HG03439 (cell line): ENCODE data around the gene B4GALNT2.
"Not testable (repeated sequence)": the region's sequence is repeated elsewhere in the genome, so short reads cannot be mapped to it uniquely, and the experiment has no call there.

Experiments
- ATAC-seq: cut with Tn5 transposase; IDR thresholded peaks from one replicate; pipeline ENCODE4 v1.9.1; 2021; ENCODE audit warnings: mild to moderate bottlenecking, moderate library complexity; ENCODE audit not compliant: unreplicated experiment

B4GALNT2 gene, protein sequence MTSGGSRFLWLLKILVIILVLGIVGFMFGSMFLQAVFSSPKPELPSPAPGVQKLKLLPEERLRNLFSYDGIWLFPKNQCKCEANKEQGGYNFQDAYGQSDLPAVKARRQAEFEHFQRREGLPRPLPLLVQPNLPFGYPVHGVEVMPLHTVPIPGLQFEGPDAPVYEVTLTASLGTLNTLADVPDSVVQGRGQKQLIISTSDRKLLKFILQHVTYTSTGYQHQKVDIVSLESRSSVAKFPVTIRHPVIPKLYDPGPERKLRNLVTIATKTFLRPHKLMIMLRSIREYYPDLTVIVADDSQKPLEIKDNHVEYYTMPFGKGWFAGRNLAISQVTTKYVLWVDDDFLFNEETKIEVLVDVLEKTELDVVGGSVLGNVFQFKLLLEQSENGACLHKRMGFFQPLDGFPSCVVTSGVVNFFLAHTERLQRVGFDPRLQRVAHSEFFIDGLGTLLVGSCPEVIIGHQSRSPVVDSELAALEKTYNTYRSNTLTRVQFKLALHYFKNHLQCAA

DNA sequence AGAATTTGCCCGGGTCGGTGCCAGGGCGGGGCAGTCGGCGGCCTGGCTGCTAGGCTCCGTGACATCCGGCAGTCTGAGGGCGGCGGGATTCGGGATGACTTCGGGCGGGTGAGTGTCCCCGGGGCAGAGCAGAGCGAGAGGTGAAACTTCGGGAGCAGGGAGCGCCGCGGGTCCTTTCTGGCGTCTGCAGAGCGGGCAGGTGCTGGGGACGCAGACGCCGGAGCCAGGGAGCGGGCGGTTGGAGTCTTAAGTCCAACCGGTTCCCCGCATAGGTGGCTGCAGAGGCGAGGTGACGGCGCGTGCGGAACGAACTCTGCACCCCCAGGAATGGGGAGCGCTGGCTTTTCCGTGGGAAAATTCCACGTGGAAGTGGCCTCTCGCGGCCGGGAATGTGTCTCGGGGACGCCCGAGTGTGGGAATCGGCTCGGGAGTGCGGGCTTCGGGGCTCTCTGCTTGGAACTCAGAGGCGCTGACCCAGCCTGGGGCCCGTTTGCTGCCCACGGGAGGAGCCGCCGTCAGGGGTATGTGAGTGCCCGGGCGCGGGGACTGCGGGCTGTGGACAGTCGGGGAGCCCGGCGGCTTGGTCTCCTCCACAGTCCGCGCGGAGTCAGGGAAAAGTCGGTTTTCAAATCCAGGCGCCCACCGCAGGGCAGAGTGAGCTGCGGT lies at the start of gene B4GALNT2:
B4GALNT2 (plus strand) TSS at position 71 of the 666 bp plus-strand sequence; CDS start at position 95, 24 bp downstream.
- ATAC-seq, result no peak

DNA sequence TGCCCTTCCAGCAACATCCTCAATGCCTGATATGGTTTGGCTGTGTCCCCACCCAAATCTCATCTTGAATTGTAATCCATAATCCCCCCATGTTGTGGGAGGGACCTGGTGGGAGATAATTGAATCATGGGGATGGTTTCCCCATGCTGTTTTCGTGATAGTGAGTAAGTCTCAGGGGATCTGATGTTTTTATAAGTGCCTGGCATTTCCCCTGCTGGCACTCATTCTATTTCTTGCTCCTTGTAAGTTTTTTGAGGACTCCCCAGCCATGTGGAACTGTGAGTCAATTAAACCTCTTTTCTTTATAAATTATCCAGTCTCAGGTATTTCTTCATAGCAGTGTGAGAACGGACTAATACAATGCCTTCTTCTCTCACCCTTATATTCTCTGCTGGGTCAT lies 47.5 kb upstream of the B4GALNT2 start:
- not testable (repeated sequence) for ATAC-seq

DNA sequence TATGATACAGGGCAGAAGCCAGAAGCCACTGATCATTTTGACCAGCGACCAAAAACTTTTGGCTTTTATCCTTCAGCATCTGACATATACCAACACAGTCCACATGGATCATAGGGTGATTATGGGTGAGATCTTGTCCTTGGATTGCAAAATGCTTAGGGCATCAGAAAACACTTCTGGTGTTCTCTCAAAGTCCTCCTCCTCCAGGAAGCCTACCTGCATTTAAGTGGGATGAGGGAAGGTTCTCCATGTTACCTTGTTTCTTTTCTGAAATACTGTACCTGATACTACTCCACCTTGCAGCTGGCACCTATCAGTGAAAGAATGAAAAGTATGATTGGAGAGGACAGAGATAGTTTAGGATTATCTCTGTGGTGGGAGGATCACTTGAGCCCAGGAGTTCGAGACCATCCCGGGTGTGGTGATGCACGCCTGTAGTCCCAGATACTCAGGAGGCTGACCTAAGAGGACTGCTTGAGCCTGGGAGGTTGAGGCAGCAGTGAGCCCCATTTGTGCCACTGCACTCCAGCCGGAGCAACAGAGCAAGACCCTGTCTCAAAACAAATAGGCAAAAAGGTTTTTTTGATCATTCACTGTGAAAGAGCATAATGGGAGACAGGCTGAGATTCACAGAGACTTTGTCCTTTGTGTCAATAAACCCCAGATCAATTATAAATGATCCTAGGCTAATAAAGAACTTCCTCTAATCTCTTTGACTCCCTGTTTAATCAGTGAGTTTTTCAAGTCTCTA lies 46.8 kb upstream of the B4GALNT2 start:
- no peak for ATAC-seq

DNA sequence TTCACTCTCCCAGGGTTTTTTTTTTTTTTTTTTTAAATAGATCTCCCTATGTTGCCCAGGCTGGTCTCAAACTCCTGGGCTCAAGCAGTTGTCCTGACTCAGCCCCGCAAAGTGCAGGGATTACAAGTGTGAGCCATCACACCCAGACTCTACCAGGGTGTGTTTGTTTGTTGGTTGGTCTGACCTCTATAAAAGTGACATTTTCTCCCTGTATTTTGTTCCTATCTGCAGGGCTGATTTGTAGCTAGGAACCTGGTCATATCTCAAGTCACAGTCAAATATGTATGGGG lies 46.3 kb upstream of the B4GALNT2 start:
- no peak for ATAC-seq

GRCh38 chr17:49086649-49087048 lies 45.9 kb upstream of the B4GALNT2 start:
- ATAC-seq, result no peak

DNA sequence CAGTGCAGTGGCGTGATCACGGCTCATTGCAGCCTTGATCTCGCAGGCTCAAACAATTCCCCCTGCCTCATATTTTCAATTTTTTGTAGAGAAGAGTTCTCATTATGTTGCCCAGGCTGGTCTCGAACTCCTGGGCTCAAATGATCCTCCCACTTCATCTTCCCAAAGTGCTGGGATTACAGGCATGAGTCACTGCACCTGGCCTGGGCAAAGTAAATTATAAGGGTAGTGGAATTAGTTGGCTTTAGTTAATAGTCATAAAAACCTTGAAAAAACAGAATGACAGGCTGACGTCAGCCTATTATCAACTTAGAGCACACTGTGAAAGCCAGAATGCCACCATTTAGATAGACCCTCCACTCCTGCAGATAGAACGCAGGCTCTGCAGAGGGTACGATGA lies 43.5 kb upstream of the B4GALNT2 start:
- ATAC-seq, result no peak

DNA sequence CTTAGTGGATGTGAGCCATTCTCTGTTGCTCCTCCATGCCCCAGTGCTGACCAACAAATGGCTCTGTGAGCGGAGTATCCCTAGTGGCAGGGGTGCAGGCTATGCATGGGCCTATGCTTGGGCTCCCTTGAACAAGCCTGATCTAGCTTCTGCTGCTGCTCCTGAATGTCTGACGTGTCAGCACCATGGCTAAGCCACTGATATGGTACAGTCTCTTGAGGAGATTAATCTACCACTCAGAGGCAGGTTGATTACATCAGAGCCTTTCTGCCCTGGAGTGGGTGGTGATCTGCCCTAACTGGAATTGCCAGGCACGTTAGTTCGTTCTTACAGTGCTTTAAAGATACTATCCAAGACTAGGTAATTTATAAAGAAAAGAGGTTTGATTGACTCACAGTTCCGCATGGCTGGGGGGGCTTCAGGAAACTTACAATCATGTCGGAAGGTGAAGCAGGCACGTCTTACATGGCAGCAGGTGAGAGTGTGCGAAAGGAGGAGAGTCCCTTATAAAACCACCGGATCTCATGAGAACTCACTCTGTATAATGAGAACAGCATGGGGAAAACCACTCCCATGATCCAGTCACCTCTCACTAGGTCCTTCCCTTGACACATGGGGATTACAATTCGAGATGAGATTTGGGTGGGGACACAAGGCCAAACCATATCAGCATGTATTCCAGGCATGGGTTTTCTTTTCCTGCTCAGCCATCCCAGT lies 41.5 kb upstream of the B4GALNT2 start:
- ATAC-seq, result no peak

GRCh38 chr17:49093131-49093530 lies 39.4 kb upstream of the B4GALNT2 start:
- ATAC-seq, result no peak

GRCh38 chr17:49100601-49101000 lies 32.0 kb upstream of the B4GALNT2 start:
- ATAC-seq, result no peak

GRCh38 chr17:49101054-49101534 lies 31.5 kb upstream of the B4GALNT2 start:
- ATAC-seq, result no peak

GRCh38 chr17:49103360-49103759 lies 29.2 kb upstream of the B4GALNT2 start:
- ATAC-seq, result not testable (repeated sequence)

DNA sequence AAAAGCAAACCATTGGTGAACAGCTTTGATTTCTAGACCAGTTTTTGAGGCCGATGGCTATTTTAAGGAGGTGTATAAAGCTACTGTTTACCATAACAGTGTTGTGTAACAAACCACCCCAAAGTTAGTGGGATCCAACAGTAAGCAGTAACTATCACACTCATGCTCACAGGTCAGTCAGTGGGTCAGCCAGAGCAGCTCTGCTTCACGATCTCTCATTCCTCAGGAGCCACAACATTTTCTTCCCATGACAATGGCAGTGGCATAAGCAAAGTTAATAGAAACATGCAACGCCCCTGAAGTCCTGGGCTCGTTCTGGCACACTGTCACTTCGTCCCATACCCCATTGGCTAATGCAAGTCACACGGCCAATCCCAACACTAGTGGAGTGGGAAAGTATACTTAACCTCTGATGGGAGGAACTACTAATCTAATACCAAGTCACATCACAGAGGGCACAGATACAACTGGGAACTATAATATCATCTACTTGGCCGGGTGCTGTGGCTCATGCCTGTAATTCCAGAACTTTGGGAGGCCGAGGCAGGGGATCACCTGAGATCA lies 28.0 kb upstream of the B4GALNT2 start:
- no peak for ATAC-seq

DNA sequence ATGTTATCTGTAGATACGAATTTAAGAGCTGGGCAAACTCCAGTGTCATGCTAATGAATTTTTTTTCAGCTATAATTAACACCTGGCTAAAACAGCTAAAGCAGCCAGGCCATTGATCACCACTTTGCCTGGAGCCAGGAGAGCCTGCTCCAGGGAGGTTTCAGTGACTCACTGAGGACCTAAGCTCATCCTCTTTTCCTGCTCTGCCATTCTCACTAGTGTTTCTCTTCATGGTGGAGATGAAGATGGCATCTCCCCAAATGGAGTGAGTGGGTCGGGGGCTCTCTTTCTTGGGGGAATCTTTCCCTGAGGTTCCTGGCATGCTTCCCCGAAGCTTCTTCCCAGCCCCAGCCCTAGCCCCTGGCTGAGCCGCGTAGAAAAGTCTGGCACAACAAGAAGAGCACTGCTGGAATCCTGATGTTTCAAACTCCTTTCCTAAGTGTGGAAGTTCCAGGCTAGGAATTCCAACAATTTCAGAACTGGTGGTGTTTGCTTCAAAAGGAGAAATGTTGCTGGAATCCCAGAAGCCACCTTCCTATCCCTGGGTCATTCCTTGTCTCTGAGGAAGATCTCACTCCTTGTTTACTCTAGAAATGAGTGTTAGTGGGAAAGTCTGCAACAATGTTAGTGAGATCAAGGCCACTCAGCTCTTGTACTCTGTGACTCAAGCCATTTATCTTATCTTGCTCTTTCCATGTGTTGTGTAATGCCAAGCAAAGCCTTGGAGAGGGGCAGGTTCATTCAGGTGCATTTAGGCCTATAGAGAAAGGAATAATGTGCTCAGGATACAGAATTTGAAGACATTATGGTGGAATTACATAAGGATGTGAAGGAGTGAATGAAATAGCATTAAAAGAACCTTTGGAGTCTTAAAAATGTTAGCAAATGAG lies 26.0 kb upstream of the B4GALNT2 start:
- no peak for ATAC-seq

GRCh38 chr17:49107211-49107557 lies 25.4 kb upstream of the B4GALNT2 start:
- no peak for ATAC-seq

DNA sequence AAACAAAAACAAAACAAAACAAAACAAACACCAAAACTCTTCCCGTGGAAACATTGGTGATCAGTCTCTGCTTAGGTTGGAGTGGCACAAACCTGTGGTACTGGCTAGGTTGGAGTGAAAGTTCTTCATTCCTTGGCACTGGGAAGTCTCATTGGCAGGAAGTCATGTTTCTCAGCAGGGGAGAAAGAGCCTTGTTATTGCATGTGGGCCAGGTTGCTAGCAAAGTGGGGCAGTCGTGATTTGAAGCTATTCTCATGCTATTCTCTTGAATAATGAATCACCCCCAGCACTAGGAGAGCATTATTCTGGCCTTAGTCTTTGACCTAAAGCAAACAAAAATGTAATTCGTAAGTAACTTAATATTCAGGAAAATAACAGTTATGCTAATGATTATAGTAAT lies 24.3 kb upstream of the B4GALNT2 start:
- no peak for ATAC-seq

- no peak for ATAC-seq
Measured at GRCh38 chr17:49110509-49110908, 22.1 kb upstream of the B4GALNT2 start.

- no peak for ATAC-seq
Measured at GRCh38 chr17:49111934-49112333, 20.6 kb upstream of the B4GALNT2 start.

- ATAC-seq, result no peak
Measured at GRCh38 chr17:49112936-49113335, 19.6 kb upstream of the B4GALNT2 start.

DNA sequence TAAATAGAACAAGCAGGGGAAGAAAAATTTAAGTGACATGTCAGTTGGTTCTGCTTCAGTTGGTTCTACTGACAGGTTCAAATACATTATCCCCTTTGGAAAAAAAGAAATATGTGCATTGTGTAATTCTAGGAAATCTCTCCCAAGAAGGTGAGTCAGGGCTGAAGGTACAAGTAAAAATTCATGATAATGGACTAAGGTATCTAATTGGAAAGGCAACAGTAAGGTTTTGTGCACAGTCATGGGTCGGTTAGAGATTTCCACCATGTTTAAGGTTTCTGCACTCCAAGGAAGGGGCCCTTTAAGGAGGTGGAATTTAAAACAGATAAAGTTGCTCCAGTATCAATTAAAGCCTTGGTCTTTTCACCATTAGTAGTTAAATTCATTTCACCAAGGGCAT lies 17.9 kb upstream of the B4GALNT2 start:
- ATAC-seq, result no peak
